PC-3 (cell line): ENCODE data around the gene ABCB10. TPM values are rescaled to one million over a fixed set of nuclear protein-coding genes. Genes with fewer than 3 reads are reported as not detected.

Source experiments
- ATAC-seq: fragments of 200-7000 bp; cut with Tn5 transposase; 2 replicates; pipeline ENCODE4 v1.9.1; 2020; ENCODE audit warnings: mild to moderate bottlenecking, moderate library complexity
- BruUV-seq: library from RNA; stranded (reverse); fragments of 400-500 nt; replicated peaks from 2 replicates; lab custom pipeline; 2021; lab: Mats Ljungman, UMichigan
- CTCF ChIA-PET: fragments of 300-600 bp; sonication (Branson Sonifier 250); formaldehyde crosslinking; loops from one replicate; lab custom pipeline; 2022; ENCODE audit warnings: antibody characterized with exemption; lab: Charles Lee
- POLR2A ChIA-PET: fragments of 300-600 bp; sonication (Branson Sonifier 250); formaldehyde crosslinking; loops from one replicate; lab custom pipeline; 2022; ENCODE audit warnings: antibody characterized with exemption; ENCODE audit not compliant: unreplicated experiment; lab: Charles Lee
- DNase-seq: peaks from one replicate; pipeline ENCODE4 v3.0.0-alpha.2; 2015
- H2AFZ ChIP-seq: fragments of 300-600 bp; sonication (generic); 2 replicates; pipeline ENCODE4 v1.6.0; 2016; ENCODE audit warnings: antibody characterized with exemption, low read length
- H3F3A ChIP-seq: fragments of 300-600 bp; sonication (generic); one replicate; pipeline ENCODE4 v1.6.0; 2017; ENCODE audit warnings: antibody characterized with exemption, low read length, control low read depth, mild to moderate bottlenecking; ENCODE audit not compliant: unreplicated experiment
- H3K27ac ChIP-seq: fragments of 300-600 bp; sonication (generic); 2 replicates; pipeline ENCODE4 v1.5.1; 2016; ENCODE audit warnings: mild to moderate bottlenecking, low read length
- H3K27me3 ChIP-seq: fragments of 300-600 bp; sonication (generic); 2 replicates; pipeline ENCODE4 v1.6.1; 2016; ENCODE audit warnings: low read length, mixed read lengths
- H3K36me3 ChIP-seq: fragments of 300-600 bp; sonication (generic); 2 replicates; pipeline ENCODE4 v1.6.1; 2016; ENCODE audit warnings: low read depth, mixed run types, low read length, mixed read lengths
- H3K4me1 ChIP-seq: fragments of 300-600 bp; sonication (generic); 2 replicates; pipeline ENCODE4 v1.5.1; 2016; ENCODE audit warnings: low read length; ENCODE audit not compliant: insufficient read depth
- H3K4me2 ChIP-seq: fragments of 300-600 bp; sonication (generic); 2 replicates; pipeline ENCODE4 v1.6.0; 2016; ENCODE audit warnings: low read length
- H3K4me3 ChIP-seq: fragments of 300-600 bp; sonication (generic); 2 replicates; pipeline ENCODE4 v1.5.1; 2016; ENCODE audit warnings: mild to moderate bottlenecking, low read length, mixed read lengths
- H3K79me2 ChIP-seq: fragments of 300-600 bp; sonication (generic); 2 replicates; pipeline ENCODE4 v1.6.1; 2017; ENCODE audit warnings: low read length, mixed read lengths
- H3K9ac ChIP-seq: fragments of 300-600 bp; sonication (generic); 2 replicates; pipeline ENCODE4 v1.6.0; 2016; ENCODE audit warnings: mild to moderate bottlenecking, low read length
- H3K9me2 ChIP-seq: fragments of 300-600 bp; sonication (generic); replicated peaks from 2 replicates; pipeline ENCODE4 v1.6.1; 2016; ENCODE audit warnings: mixed run types, low read length, mixed read lengths
- H3K9me3 ChIP-seq: fragments of 300-600 bp; sonication (generic); 2 replicates; pipeline ENCODE4 v1.6.1; 2016; ENCODE audit warnings: low read length, mixed read lengths
- H4K20me1 ChIP-seq: fragments of 300-600 bp; sonication (generic); 2 replicates; pipeline ENCODE4 v1.6.1; 2016; ENCODE audit warnings: low read length, mixed read lengths
- CTCF ChIP-seq: fragments of 300-600 bp; sonication (generic); conservative IDR thresholded peaks from 2 replicates; pipeline ENCODE4 v1.5.1; 2017; ENCODE audit warnings: antibody characterized with exemption, low read depth, mild to moderate bottlenecking, low read length
- EZH2 ChIP-seq: fragments of 300-600 bp; sonication (generic); IDR thresholded peaks from one replicate; pipeline ENCODE4 v1.6.1; 2017; ENCODE audit warnings: antibody characterized with exemption, mild to moderate bottlenecking, low read length; ENCODE audit not compliant: unreplicated experiment
- EZH2phosphoT487 ChIP-seq: fragments of 300-600 bp; sonication (generic); IDR thresholded peaks from 2 replicates; pipeline ENCODE4 v1.6.1; 2018; ENCODE audit warnings: mild to moderate bottlenecking, antibody characterized with exemption, low read length, borderline replicate concordance
- intact Hi-C: fragments of 100-400 bp; cut with micrococcal nuclease; formaldehyde crosslinking; loops from 2 replicates; pipeline ENCODE4 v1.9.0; 2023
- total RNA-seq: library from RNA; depleted of rRNA; stranded (reverse); fragments of >200 nt; gene quantifications from 2 replicates; pipeline ENCODE4 v1.2.3, GENCODE V29; 2014

Gene ABCB10
- total RNA-seq, 1 experiment from 2014 or later: 30.4 TPM

- ATAC-seq (no peak), DNase-seq (no peak)
- Histone ChIP-seq H3K4me3 (no peak overlapping the region), H4K20me1 (no peaks in the 10 kb centered on the region), H3F3A (no peaks in the 10 kb centered on the region), H3K4me1 (no peaks in the 10 kb centered on the region), H2AFZ (no peak overlapping the region), H3K9me2 (no peaks in the 10 kb centered on the region), H3K27me3 (no peaks in the 10 kb centered on the region), H3K79me2 (no peaks in the 10 kb centered on the region), H3K27ac (no peak overlapping the region), H3K9ac (no peak overlapping the region), H3K36me3 (no peaks in the 10 kb centered on the region), H3K9me3 (no peaks in the 10 kb centered on the region), H3K4me2 (no peak overlapping the region)
- no peak for TF ChIP-seq EZH2
- TF ChIP-seq EZH2phosphoT487: no peak
- TF ChIP-seq CTCF: no peak
- ChIA-PET POLR2A (no interaction called here), CTCF (no interaction called here)
- no TSS peak for BruUV-seq
- intact Hi-C loops: no loop called here
These were observed 26.8 kb upstream of the ABCB10 start for GRCh38 chr1:229585338-229585737.

- H3K4me1 ChIP-seq: peaks cover 12% of the 10 kb centered on the region; the same call in 1 of the 2 replicates
- H3K36me3 ChIP-seq: no peaks in the 10 kb centered on the region
- BruUV-seq: no TSS peak
- no peak overlapping the region for H3K27ac ChIP-seq
- intact Hi-C loops: no loop called here
- H3K4me2 ChIP-seq: no peak overlapping the region
- H3K27me3 ChIP-seq: no peaks in the 10 kb centered on the region
- TF ChIP-seq EZH2 (no peak), EZH2phosphoT487 (no peak), CTCF (no peak)
- no peak overlapping the region for H3K4me3 ChIP-seq
- DNase-seq: no peak
- no peaks in the 10 kb centered on the region for H3F3A ChIP-seq
- CTCF ChIA-PET: no interaction called here
- no peak overlapping the region for H2AFZ ChIP-seq
- H3K79me2 ChIP-seq: no peaks in the 10 kb centered on the region
- no peaks in the 10 kb centered on the region for H3K9me3 ChIP-seq
- H3K9me2 ChIP-seq: no peaks in the 10 kb centered on the region
- no peak for ATAC-seq
- POLR2A ChIA-PET: no interaction called here
- H3K9ac ChIP-seq: no peak overlapping the region
- H4K20me1 ChIP-seq: no peaks in the 10 kb centered on the region
These were observed 24.2 kb upstream of the ABCB10 start for GRCh38 chr1:229582715-229583114.

- H3K27ac ChIP-seq: no peak overlapping the region
- no peaks in the 10 kb centered on the region for H3K9me3 ChIP-seq
- no peak for DNase-seq
- TF ChIP-seq EZH2 (no peak), EZH2phosphoT487 (no peak), CTCF (no peak)
- H4K20me1 ChIP-seq: no peaks in the 10 kb centered on the region
- no peak overlapping the region for H3K4me3 ChIP-seq
- H3F3A ChIP-seq: no peaks in the 10 kb centered on the region
- ChIA-PET POLR2A (no interaction called here), CTCF (no interaction called here)
- H3K79me2 ChIP-seq: no peaks in the 10 kb centered on the region
- H3K27me3 ChIP-seq: no peaks in the 10 kb centered on the region
- intact Hi-C loops: no loop called here
- no peak overlapping the region for H3K9ac ChIP-seq
- H3K4me2 ChIP-seq: no peak overlapping the region
- ATAC-seq: no peak
- BruUV-seq: no TSS peak
- no peak overlapping the region for H2AFZ ChIP-seq
- H3K9me2 ChIP-seq: no peaks in the 10 kb centered on the region
- H3K4me1 ChIP-seq: peaks cover 12% of the 10 kb centered on the region; the same call in 1 of the 2 replicates
- H3K36me3 ChIP-seq: no peaks in the 10 kb centered on the region
These were observed 23.6 kb upstream of the ABCB10 start for GRCh38 chr1:229582011-229582694.
